Measurements from ENCODE around the gene MLLT11.

MLLT11 gene

DNA sequence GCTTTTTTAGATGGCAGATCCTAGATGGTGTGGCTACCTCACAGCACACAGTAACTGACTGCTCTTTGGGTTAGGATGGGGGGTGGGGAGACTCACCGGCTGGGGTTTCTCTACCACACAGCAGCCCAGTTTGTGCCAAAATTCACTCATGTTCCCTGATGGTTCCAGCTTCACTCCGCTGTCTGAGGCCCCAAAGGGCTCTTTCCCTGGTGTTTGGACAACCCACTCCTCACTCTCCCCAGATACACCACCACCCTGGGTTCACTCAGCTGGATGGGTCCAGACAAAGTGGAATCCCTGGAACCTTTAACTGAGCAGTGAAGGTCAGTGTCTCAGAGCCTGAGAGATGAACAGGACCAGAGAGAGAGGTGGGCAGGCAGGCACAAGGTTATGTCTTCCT is 4.6 kb upstream of the MLLT11 start:
- Histone ChIP-seq H3K27me3 (ENCODE audit: control insufficient read depth in 1 of 2, insufficient read depth in 2 of 2, low read length in 2 of 2) (no peaks in the 10 kb centered on the region), H3K9me3 (ENCODE audit: control insufficient read depth in 1 of 2, low read length in 2 of 2) (no peaks in the 10 kb centered on the region), H3K36me3 (ENCODE audit: control insufficient read depth in 1 of 2, insufficient read depth in 2 of 2, low read length in 2 of 2) (peaks cover 35 to 50% of the 10 kb centered on the region in 2 donors), H3K27ac (ENCODE audit: low read depth, low read length) (no peak overlapping the region), H3K9ac (ENCODE audit: low read depth in 1 of 2, low read length in 2 of 2) (peak overlapping the region in 1 of 2 donors; percentile 42), H3K4me1 (ENCODE audit: control insufficient read depth in 1 of 2, insufficient read depth in 2 of 2, low read length in 2 of 2) (peaks cover 31 to 45% of the 10 kb centered on the region in 2 donors), H3K4me3 (ENCODE audit: low read depth in 1 of 2, low read length in 2 of 2) (peak overlapping the region in 1 of 2 donors; percentile 50)

GRCh38 chr1:151056149-151056548 is 4.0 kb upstream of the MLLT11 start:
- Histone ChIP-seq H3K36me3 (ENCODE audit: control insufficient read depth in 1 of 2, insufficient read depth in 2 of 2, low read length in 2 of 2) (peaks cover 35 to 50% of the 10 kb centered on the region in 2 donors), H3K4me3 (ENCODE audit: low read depth in 1 of 2, low read length in 2 of 2) (peak overlapping the region; percentile 50 to 98)

GRCh38 chr1:151058692-151059091 is 1.5 kb upstream of the MLLT11 start:
- no peaks in the 10 kb centered on the region for H3K9me3 ChIP-seq (ENCODE audit: control insufficient read depth in 1 of 2, low read length in 2 of 2)
- peaks cover 31 to 45% of the 10 kb centered on the region in 2 donors for H3K4me1 ChIP-seq (ENCODE audit: control insufficient read depth in 1 of 2, insufficient read depth in 2 of 2, low read length in 2 of 2)
- peaks cover 20 to 30% of the 10 kb centered on the region in 2 donors for H3K36me3 ChIP-seq (ENCODE audit: control insufficient read depth in 1 of 2, insufficient read depth in 2 of 2, low read length in 2 of 2)
- H3K4me3 ChIP-seq (ENCODE audit: low read depth in 1 of 2, low read length in 2 of 2): peak overlapping the region; percentile 97 to 98
- peak overlapping the region; percentile 97 to 99 for H3K9ac ChIP-seq (ENCODE audit: low read depth in 1 of 2, low read length in 2 of 2)
- no peaks in the 10 kb centered on the region for H3K27me3 ChIP-seq (ENCODE audit: control insufficient read depth in 1 of 2, insufficient read depth in 2 of 2, low read length in 2 of 2)
- peak overlapping the region; percentile 94 for H3K27ac ChIP-seq (ENCODE audit: low read depth, low read length)

More at GRCh38 chr1:151056149-151056548, 4.0 kb upstream of the MLLT11 start:
- H3K27ac ChIP-seq (ENCODE audit: low read depth, low read length): no peak overlapping the region
- no peaks in the 10 kb centered on the region for H3K27me3 ChIP-seq (ENCODE audit: control insufficient read depth in 1 of 2, insufficient read depth in 2 of 2, low read length in 2 of 2)
- H3K9ac ChIP-seq (ENCODE audit: low read depth in 1 of 2, low read length in 2 of 2): peak overlapping the region; percentile 25 to 42
- no peaks in the 10 kb centered on the region for H3K9me3 ChIP-seq (ENCODE audit: control insufficient read depth in 1 of 2, low read length in 2 of 2)
- H3K4me1 ChIP-seq (ENCODE audit: control insufficient read depth in 1 of 2, insufficient read depth in 2 of 2, low read length in 2 of 2): peaks cover 31 to 45% of the 10 kb centered on the region in 2 donors

DNA sequence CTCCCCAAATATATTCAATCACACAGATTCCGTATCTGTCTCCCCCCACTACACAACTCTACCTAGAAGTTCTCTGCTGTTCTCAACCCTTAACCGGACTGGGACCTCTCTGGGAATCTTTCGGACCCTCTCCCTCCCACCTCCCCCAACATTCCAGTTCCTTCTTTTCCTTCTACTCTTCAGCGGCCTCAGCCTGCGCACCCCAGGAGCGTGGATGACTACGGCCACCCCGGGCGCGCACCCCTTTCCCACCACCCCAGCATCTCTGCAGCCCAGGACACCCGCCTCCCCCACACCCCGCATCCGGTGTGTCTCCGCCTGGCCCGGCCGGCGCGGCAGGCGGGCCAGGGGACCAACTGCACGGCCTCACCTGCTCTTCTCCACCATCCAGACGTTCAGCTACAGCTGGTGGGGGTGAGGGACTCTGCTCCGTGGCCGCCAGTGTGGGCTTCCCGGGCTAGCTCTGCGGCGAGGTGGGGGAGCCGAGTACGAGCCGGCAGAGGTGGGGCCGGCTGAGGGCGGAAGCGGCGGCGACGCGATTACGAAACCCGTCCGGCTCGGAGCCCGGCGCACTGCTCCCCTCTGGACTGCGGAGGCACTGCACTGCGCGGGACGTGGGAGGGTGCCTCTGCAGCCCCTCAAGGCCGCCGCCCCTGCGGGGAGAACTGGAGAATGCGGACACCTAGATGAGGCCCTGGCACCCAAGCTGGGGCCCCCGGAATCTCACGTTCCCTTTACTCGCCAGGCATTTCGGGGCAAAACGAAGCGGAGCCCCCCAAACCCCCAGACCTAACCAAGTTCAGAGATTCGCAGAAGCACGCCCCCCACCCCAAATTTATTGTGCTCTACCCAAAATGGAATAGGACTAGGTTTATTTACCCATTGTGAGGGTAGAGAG is 839 bp upstream of the MLLT11 start, which contains the start of gene CDC42SE1:
TSS of gene CDC42SE1 (minus strand) at position 514 of the 898 bp plus-strand sequence. CDS start 3,892 bp downstream, outside the sequence.
- H3K27me3 ChIP-seq (ENCODE audit: control insufficient read depth in 1 of 2, insufficient read depth in 2 of 2, low read length in 2 of 2): no peaks in the 10 kb centered on the region
- H3K27ac ChIP-seq (ENCODE audit: low read depth, low read length): peak within 1 kb of the TSS; percentile 94
- peak within 1 kb of the TSS; percentile 97 to 99 for H3K9ac ChIP-seq (ENCODE audit: low read depth in 1 of 2, low read length in 2 of 2)
- H3K36me3 ChIP-seq (ENCODE audit: control insufficient read depth in 1 of 2, insufficient read depth in 2 of 2, low read length in 2 of 2): peaks cover 17 to 24% of the 10 kb centered on the region in 2 donors
- peak within 1 kb of the TSS; percentile 97 to 98 for H3K4me3 ChIP-seq (ENCODE audit: low read depth in 1 of 2, low read length in 2 of 2)
- peaks cover 31 to 45% of the 10 kb centered on the region in 2 donors for H3K4me1 ChIP-seq (ENCODE audit: control insufficient read depth in 1 of 2, insufficient read depth in 2 of 2, low read length in 2 of 2)
- H3K9me3 ChIP-seq (ENCODE audit: control insufficient read depth in 1 of 2, low read length in 2 of 2): no peaks in the 10 kb centered on the region

GRCh38 chr1:151060657-151061421 is 642 bp downstream of the MLLT11 start:
- Histone ChIP-seq H3K9ac (ENCODE audit: low read depth in 1 of 2, low read length in 2 of 2) (peak overlapping the region in 1 of 2 donors; percentile 99), H3K4me3 (ENCODE audit: low read depth in 1 of 2, low read length in 2 of 2) (peak overlapping the region; percentile 97 to 98), H3K4me1 (ENCODE audit: control insufficient read depth in 1 of 2, insufficient read depth in 2 of 2, low read length in 2 of 2) (peaks cover 24 to 38% of the 10 kb centered on the region in 2 donors), H3K36me3 (ENCODE audit: control insufficient read depth in 1 of 2, insufficient read depth in 2 of 2, low read length in 2 of 2) (peaks cover 3 to 9% of the 10 kb centered on the region in 2 donors), H3K27ac (ENCODE audit: low read depth, low read length) (no peak overlapping the region), H3K27me3 (ENCODE audit: control insufficient read depth in 1 of 2, insufficient read depth in 2 of 2, low read length in 2 of 2) (no peaks in the 10 kb centered on the region), H3K9me3 (ENCODE audit: control insufficient read depth in 1 of 2, low read length in 2 of 2) (no peaks in the 10 kb centered on the region)

DNA sequence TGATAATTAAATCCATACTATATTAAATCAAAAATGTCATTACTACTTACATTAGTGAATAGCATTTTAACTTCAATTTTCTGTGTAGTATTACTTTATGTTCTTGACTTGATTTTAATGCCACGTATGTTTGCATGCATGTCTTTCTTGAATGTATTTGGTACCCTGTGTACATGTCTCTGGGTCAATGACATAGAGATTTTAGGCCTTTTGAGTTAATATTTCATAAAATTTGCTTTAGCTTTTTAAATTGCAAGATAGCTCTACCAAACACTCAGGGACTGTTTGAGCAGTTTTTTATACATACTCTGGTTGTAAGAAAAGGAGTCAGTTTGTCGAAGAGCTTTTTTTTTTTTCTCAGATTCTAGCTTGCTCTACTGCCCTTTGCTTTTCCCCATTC is 1.5 kb downstream of the MLLT11 start:
- no peak overlapping the region for H3K27ac ChIP-seq (ENCODE audit: low read depth, low read length)
- H3K27me3 ChIP-seq (ENCODE audit: control insufficient read depth in 1 of 2, insufficient read depth in 2 of 2, low read length in 2 of 2): no peaks in the 10 kb centered on the region
- H3K36me3 ChIP-seq (ENCODE audit: control insufficient read depth in 1 of 2, insufficient read depth in 2 of 2, low read length in 2 of 2): peaks cover 0 to under 1% of the 10 kb centered on the region in 2 donors
- peaks cover 16 to 29% of the 10 kb centered on the region in 2 donors for H3K4me1 ChIP-seq (ENCODE audit: control insufficient read depth in 1 of 2, insufficient read depth in 2 of 2, low read length in 2 of 2)
- H3K9me3 ChIP-seq (ENCODE audit: control insufficient read depth in 1 of 2, low read length in 2 of 2): no peaks in the 10 kb centered on the region
- no peak overlapping the region for H3K9ac ChIP-seq (ENCODE audit: low read depth in 1 of 2, low read length in 2 of 2)
- H3K4me3 ChIP-seq (ENCODE audit: low read depth in 1 of 2, low read length in 2 of 2): no peak overlapping the region

DNA sequence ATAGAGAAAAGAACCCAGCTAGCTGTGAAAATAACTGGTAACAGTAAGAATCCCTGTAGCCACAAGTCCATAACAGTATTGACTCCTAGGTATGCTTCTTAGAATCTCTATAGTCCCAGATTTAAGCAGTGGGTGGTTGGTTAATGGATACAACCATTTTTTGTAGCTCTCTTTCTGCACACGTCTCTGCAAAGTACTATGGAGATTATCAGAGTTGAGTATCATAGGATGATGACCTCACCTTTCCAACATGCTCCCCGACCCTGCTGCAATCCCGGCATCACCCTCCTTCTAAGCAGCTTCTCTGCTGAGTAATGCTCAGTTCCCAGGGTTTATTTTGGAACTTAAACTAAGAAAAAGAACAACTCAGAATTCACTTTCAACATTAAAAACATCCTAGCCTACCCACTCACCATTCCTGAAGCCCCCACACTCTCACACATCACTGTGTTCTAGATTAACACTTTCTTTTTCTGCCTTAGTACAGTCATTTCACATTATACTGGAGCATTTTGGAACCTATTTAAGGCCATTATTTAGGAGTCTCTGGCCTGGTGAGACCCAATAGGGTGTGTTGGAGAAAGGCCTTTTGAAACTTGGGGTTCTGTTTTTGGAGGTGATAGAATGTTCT is 2.7 kb downstream of the MLLT11 start:
- no peaks in the 10 kb centered on the region for H3K27me3 ChIP-seq (ENCODE audit: control insufficient read depth in 1 of 2, insufficient read depth in 2 of 2, low read length in 2 of 2)
- no peak overlapping the region for H3K27ac ChIP-seq (ENCODE audit: low read depth, low read length)
- no peaks in the 10 kb centered on the region for H3K9me3 ChIP-seq (ENCODE audit: control insufficient read depth in 1 of 2, low read length in 2 of 2)
- no peak overlapping the region for H3K9ac ChIP-seq (ENCODE audit: low read depth in 1 of 2, low read length in 2 of 2)
- H3K4me3 ChIP-seq (ENCODE audit: low read depth in 1 of 2, low read length in 2 of 2): no peak overlapping the region
- no peaks in the 10 kb centered on the region for H3K36me3 ChIP-seq (ENCODE audit: control insufficient read depth in 1 of 2, insufficient read depth in 2 of 2, low read length in 2 of 2)
- peaks cover 8 to 18% of the 10 kb centered on the region in 2 donors for H3K4me1 ChIP-seq (ENCODE audit: control insufficient read depth in 1 of 2, insufficient read depth in 2 of 2, low read length in 2 of 2)

DNA sequence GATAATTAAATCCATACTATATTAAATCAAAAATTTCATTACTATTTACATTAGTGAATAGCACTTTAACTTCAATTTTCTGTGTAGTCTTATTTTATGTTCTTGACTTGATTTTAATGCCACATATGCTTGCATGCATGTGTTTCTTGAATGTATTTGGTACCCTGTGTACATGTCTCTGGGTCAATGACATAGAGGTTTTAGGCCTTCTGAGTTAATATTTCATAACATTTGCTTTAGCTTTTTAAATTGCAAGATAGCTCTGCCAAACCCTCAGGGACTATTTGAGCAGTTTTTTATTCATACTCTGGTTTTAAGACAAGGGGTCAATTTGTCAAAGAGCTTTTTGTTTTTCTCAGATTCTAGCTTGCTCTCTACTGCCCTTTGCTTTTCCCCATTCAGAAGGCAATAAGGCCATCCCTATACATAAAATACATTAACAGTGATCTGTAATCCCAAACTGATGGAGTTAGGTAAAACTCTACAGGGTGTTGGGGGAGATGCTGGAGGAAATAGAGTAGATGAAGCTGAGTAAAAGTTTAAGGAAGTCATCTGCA is 5.0 kb downstream of the MLLT11 start:
- H3K27me3 ChIP-seq (ENCODE audit: control insufficient read depth in 1 of 2, insufficient read depth in 2 of 2, low read length in 2 of 2): no peaks in the 10 kb centered on the region
- H3K4me3 ChIP-seq (ENCODE audit: low read depth in 1 of 2, low read length in 2 of 2): no peak overlapping the region
- peaks cover under 1 to 3% of the 10 kb centered on the region in 2 donors for H3K4me1 ChIP-seq (ENCODE audit: control insufficient read depth in 1 of 2, insufficient read depth in 2 of 2, low read length in 2 of 2)
- H3K27ac ChIP-seq (ENCODE audit: low read depth, low read length): no peak overlapping the region
- no peaks in the 10 kb centered on the region for H3K36me3 ChIP-seq (ENCODE audit: control insufficient read depth in 1 of 2, insufficient read depth in 2 of 2, low read length in 2 of 2)
- no peak overlapping the region for H3K9ac ChIP-seq (ENCODE audit: low read depth in 1 of 2, low read length in 2 of 2)
- H3K9me3 ChIP-seq (ENCODE audit: control insufficient read depth in 1 of 2, low read length in 2 of 2): no peaks in the 10 kb centered on the region

DNA sequence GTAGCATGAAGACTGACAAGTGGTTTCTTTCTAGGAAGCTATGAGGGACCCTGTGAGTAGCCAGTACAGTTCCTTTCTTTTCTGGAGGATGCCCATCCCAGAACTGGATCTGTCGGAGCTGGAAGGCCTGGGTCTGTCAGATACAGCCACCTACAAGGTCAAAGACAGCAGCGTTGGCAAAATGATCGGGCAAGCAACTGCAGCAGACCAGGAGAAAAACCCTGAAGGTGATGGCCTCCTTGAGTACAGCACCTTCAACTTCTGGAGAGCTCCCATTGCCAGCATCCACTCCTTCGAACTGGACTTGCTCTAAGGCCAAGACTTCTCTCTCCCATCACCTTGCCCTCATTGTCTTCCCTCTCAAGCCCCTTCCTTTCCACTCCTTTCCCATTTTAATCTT is 7.0 kb downstream of the MLLT11 start:
- H3K9ac ChIP-seq (ENCODE audit: low read depth in 1 of 2, low read length in 2 of 2): no peak overlapping the region
- H3K27ac ChIP-seq (ENCODE audit: low read depth, low read length): no peak overlapping the region
- H3K4me1 ChIP-seq (ENCODE audit: control insufficient read depth in 1 of 2, insufficient read depth in 2 of 2, low read length in 2 of 2): no peaks in the 10 kb centered on the region
- no peaks in the 10 kb centered on the region for H3K36me3 ChIP-seq (ENCODE audit: control insufficient read depth in 1 of 2, insufficient read depth in 2 of 2, low read length in 2 of 2)
- H3K4me3 ChIP-seq (ENCODE audit: low read depth in 1 of 2, low read length in 2 of 2): no peak overlapping the region
- H3K9me3 ChIP-seq (ENCODE audit: control insufficient read depth in 1 of 2, low read length in 2 of 2): no peaks in the 10 kb centered on the region
- no peaks in the 10 kb centered on the region for H3K27me3 ChIP-seq (ENCODE audit: control insufficient read depth in 1 of 2, insufficient read depth in 2 of 2, low read length in 2 of 2)

Data from duodenal mucosa (tissue), 2 donors.